Fibroblast of villous mesenchyme (primary cell): Measurements from ENCODE around the gene CD99. TPM values are rescaled to one million over a fixed set of nuclear protein-coding genes. Genes with fewer than 3 reads are reported as not detected.
"Not testable (repeated sequence)": the region's sequence is repeated elsewhere in the genome, so short reads cannot be mapped to it uniquely, and the experiment has no call there.

Source experiments
- DNase-seq: peaks from one replicate; pipeline ENCODE4 v3.0.0-alpha.2; 2010; ENCODE audit warnings: low read depth
- H3K4me3 ChIP-seq: 2 replicates; pipeline ENCODE4 v1.5.1; 2011; ENCODE audit warnings: low read depth, mild to moderate bottlenecking, low read length
- total RNA-seq: library from RNA; depleted of rRNA; stranded (reverse); fragments of >200 nt; gene quantifications from 2 replicates; pipeline ENCODE4 v1.2.3, GENCODE V29; 2012
- TF ChIP-seq, protein P1 (sequence below): IDR thresholded peaks from 2 replicates; pipeline ENCODE4 v1.5.1; 2012; ENCODE audit warnings: low read depth, mild to moderate bottlenecking, low read length; ENCODE audit not compliant: insufficient read depth

CD99 gene
- total RNA-seq, 1 donor, result 268 TPM

- TF ChIP-seq, protein P1, sequence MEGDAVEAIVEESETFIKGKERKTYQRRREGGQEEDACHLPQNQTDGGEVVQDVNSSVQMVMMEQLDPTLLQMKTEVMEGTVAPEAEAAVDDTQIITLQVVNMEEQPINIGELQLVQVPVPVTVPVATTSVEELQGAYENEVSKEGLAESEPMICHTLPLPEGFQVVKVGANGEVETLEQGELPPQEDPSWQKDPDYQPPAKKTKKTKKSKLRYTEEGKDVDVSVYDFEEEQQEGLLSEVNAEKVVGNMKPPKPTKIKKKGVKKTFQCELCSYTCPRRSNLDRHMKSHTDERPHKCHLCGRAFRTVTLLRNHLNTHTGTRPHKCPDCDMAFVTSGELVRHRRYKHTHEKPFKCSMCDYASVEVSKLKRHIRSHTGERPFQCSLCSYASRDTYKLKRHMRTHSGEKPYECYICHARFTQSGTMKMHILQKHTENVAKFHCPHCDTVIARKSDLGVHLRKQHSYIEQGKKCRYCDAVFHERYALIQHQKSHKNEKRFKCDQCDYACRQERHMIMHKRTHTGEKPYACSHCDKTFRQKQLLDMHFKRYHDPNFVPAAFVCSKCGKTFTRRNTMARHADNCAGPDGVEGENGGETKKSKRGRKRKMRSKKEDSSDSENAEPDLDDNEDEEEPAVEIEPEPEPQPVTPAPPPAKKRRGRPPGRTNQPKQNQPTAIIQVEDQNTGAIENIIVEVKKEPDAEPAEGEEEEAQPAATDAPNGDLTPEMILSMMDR, result no peak
- DNase-seq, result no peak
- no peak overlapping the region for H3K4me3 ChIP-seq
These were observed 83.0 kb downstream of the CD99 start for GRCh38 chrX:2774057-2774456.

DNA sequence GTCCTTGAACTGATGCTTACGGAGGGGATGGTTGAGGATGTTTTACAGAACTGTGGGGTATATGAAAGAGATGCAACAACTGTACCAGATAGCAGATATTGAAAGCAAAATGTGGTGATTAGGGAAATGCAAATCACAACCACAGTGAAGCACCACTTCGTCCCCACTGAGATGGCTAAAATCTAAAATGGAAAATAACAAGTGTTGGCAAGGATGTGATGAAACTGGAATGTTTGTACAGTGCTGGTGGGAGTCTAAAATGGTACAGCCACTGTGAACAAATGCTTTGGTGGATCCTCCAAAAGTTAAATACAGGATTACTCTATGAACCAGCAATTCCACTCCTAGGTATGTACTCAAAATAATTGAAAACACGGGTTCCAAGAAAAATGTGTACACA, 83.7 kb downstream of the CD99 start:
- no peak overlapping the region for H3K4me3 ChIP-seq
- TF ChIP-seq, protein P1, result no peak
- no peak for DNase-seq

- not testable (repeated sequence) for H3K4me3 ChIP-seq, DNase-seq
These were observed 89.6 kb downstream of the CD99 start for GRCh38 chrX:2780472-2781225.

DNA sequence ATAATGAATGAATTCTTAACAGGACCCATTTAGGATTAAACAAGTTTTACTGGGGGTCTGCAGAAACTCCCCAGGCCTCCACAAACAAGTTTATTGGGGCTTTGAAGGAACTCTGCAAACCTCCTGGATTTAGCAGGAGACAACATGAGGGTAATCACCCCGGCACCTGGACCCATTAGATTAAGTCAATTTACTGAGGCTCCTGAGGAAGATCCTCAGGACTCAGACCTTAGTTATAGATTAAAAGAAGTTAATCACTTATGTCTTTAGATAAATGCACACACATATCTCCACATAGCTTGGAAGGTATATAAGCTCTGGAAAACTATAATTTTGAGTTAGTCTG, 90.1 kb downstream of the CD99 start:
- no peak for DNase-seq
- TF ChIP-seq, protein P1, result no peak
- H3K4me3 ChIP-seq, result no peak overlapping the region

GRCh38 chrX:2781698-2782097, 90.6 kb downstream of the CD99 start:
- H3K4me3 ChIP-seq, result no peak overlapping the region
- TF ChIP-seq, protein P1, result no peak
- no peak for DNase-seq

DNA sequence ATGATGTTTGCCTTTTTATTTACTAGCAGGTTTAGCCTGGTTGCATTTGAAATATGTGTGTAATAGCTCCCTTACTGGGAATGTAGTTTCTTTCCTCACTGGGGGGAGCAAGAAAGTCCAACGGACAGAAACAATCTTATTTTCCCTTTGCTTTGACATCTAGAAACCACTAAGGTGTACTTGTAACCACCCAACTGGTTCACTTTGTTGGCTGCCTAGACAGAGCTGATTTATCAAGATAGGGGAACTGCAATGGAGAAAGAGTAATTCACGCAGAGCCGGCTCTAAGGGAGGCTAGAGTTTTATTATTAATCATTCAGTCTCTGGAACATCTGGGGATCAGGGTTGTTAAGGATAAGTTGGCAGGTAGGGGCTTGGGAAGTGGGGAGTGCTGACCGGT, 91.1 kb downstream of the CD99 start:
- no peak for DNase-seq
- H3K4me3 ChIP-seq, result no peak overlapping the region
- TF ChIP-seq, protein P1, result no peak

DNA sequence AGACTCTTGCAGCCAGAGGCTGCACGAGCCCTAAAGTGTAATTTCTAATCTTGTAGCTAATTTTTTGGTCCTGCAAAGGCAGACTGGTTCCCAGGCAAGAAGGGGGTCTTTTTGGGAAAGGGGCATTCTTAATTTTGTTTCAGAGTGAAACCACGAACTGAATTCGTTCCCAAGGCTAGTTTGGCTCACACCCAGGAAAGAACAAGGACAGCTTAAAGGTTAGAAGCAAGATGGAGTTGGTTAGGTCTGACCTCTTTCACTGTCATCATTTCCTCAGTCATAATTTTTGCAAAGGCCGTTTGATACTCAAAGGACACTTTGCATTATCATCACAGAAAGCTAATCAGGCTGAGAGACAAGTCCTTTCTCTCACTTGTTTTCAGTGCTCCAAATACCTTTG, 91.7 kb downstream of the CD99 start:
- no peak overlapping the region for H3K4me3 ChIP-seq
- DNase-seq, result no peak
- TF ChIP-seq, protein P1, result no peak
